Measurements from ENCODE around the gene ZNF66. TPM values are rescaled to one million over a fixed set of nuclear protein-coding genes. Genes with fewer than 3 reads are reported as not detected.
"Not testable (repeated sequence)": the region's sequence is repeated elsewhere in the genome, so short reads cannot be mapped to it uniquely, and the experiment has no call there.

Gene ZNF66
- total RNA-seq = 1.6 and 1.8 TPM in 2 replicates

DNA sequence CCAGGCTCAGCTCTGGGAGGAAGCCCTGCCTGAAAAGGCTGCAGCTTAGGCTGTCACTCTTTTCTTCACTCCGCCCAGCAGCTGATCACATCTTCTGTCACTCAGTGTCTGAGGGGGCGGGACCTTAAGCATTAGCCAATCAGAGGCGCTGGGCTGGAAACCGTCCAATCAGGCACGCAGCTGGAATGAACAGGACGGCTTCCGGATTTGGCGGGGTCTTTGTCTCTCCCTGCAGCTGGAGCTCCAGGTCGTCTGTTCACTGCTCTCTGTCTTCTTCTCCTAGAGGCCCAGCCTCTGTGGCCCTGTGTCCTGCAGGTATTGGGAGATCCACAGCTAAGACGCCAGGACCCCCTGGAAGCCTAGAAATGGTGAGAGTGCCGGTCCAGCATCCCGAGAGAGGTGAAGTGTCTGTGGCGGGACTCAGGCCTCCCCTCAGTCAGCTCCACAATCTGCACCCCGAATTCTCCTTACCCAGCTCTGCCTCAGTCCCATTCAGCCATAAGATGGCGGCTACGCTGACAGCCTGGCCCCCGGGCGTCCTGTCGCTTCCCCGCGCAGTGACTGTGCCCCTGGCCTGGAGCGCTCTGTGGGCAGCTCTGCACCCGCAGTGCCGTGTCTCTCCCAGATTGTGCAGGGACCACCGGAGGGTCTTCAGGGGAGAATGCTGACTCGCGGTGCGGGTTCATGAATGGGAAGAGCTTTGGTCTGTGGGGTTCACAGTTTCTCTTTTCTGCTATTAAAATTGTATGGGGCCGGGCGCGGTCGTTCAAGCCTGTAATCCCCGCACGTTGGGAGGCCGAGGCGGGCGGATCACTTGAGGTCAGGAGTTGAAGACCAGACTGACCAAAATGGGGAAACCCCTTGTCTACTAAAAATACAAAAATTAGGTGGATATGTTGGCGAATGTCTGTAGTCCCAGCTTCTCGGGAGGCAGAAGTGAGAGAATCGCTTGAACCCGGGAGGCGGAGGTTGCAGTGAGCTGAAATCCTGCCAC lies at the start of gene ZNF66:
ZNF66 (plus strand) TSS at position 222 of the 994 bp plus-strand sequence; CDS start at position 366, 144 bp downstream.
- DNase-seq (ENCODE audit: low read depth) (peak; percentile 92), FAIRE-seq (no peak)
- peak within 1 kb of the TSS; percentile 79 for H3K4me3 ChIP-seq (ENCODE audit: low read depth, low read length)
- no peaks in the 10 kb centered on the region for H3K36me3 ChIP-seq (ENCODE audit: control insufficient read depth, insufficient read depth, low read length)
- TF ChIP-seq, protein P1, sequence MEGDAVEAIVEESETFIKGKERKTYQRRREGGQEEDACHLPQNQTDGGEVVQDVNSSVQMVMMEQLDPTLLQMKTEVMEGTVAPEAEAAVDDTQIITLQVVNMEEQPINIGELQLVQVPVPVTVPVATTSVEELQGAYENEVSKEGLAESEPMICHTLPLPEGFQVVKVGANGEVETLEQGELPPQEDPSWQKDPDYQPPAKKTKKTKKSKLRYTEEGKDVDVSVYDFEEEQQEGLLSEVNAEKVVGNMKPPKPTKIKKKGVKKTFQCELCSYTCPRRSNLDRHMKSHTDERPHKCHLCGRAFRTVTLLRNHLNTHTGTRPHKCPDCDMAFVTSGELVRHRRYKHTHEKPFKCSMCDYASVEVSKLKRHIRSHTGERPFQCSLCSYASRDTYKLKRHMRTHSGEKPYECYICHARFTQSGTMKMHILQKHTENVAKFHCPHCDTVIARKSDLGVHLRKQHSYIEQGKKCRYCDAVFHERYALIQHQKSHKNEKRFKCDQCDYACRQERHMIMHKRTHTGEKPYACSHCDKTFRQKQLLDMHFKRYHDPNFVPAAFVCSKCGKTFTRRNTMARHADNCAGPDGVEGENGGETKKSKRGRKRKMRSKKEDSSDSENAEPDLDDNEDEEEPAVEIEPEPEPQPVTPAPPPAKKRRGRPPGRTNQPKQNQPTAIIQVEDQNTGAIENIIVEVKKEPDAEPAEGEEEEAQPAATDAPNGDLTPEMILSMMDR (IDR thresholded peaks at IDR 0.05; ENCODE audit: insufficient read depth, low read length, severe bottlenecking) = no peak
- H3K27me3 ChIP-seq (ENCODE audit: control insufficient read depth, insufficient read depth, low read length) = no peaks in the 10 kb centered on the region

DNA sequence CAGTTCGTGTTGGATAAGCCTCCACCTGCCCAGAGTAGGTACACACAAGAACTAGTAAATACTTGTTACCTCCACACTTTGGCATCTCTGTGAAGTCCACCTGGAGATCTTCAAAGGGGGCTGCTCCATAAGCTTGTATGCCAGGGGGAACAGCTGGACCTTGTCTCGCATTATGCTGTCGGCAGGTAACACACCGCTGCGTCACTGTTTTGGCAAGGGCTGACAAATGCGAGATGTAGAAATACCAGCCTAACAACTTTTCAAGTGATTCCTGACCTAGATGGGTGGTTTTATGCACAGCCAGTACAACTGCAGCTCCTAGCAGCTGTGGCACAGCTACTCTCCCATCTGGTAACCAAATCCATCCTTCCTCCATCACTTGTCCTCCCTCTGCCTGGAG lies 25.9 kb upstream of the ZNF66 start:
- FAIRE-seq; H3K27me3 ChIP-seq (ENCODE audit: control insufficient read depth, insufficient read depth, low read length); H3K36me3 ChIP-seq (ENCODE audit: control insufficient read depth, insufficient read depth, low read length): not testable (repeated sequence)
- peak overlapping the region; percentile 12 for H3K4me3 ChIP-seq (ENCODE audit: low read depth, low read length)
- DNase-seq (ENCODE audit: low read depth) = peak; percentile 42

DNA sequence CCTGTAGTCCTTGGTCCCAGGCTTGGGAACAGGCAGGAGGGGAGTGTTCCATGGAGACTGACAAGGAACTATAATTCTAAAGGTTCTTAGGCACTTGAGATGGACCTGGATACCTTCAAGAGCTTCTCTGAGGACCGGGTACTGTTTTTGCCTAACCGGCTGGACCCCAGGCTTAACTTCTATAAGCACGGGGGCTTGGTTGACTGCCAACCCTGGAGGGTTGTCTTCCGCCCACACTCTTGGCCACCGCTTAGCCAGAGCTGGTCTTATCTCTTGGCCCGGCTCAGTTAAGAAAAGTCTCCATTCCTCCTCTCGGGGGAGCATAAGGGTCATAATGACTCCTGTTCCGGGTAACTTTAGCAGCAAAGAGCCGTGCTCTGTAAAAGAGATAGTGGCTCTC lies 23.8 kb upstream of the ZNF66 start:
- not testable (repeated sequence) for FAIRE-seq; H3K27me3 ChIP-seq (ENCODE audit: control insufficient read depth, insufficient read depth, low read length); H3K36me3 ChIP-seq (ENCODE audit: control insufficient read depth, insufficient read depth, low read length); H3K4me3 ChIP-seq (ENCODE audit: low read depth, low read length); DNase-seq (ENCODE audit: low read depth)

DNA sequence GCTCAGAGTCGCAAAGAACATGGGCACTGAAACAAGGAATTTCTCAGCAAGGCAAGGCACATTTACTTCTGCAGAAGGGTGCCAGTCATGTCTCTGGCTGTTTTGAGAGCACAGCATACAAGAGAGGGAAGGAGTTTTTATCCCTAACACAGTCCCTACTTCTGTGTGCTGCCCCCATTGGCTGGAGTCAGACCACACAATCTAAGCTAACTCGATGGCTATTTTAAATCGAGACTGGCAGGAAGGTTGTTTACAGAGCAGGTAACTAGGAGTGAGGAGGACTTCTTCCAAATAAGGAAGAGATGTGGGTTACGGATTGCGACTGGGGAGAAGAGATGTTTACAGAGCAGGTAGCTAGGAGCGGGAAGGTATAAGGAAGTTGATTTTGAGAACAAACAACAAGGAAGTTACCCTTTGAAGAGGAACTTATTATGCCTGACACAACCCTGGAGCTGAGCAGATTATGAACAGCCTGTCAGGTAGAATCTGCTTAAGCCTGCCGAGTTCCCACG lies 6.8 kb upstream of the ZNF66 start:
- DNase-seq (ENCODE audit: low read depth); H3K27me3 ChIP-seq (ENCODE audit: control insufficient read depth, insufficient read depth, low read length); H3K36me3 ChIP-seq (ENCODE audit: control insufficient read depth, insufficient read depth, low read length); H3K4me3 ChIP-seq (ENCODE audit: low read depth, low read length): not testable (repeated sequence)
- FAIRE-seq = peak; percentile 75

DNA sequence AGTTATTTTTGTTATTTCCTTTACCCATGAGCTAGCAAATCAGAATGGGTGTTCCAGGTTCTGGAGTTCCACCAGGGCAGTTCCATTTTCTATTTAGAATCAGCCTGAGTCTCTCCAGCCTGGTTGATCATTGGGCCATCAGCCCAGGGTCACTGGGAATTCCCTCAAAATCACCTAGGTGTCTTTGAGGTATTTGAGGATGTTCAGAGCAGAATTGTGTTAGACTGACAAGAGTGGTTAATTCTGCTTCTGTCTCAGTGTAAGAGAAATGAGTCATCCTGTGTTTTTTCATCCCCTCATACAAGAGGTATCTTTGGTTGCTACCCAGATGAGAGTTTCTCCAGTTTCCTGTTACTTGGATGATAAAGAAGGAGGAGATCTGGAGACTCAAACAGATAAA lies 11.7 kb downstream of the ZNF66 start:
- Histone ChIP-seq H3K27me3 (ENCODE audit: control insufficient read depth, insufficient read depth, low read length) (no peaks in the 10 kb centered on the region), H3K36me3 (ENCODE audit: control insufficient read depth, insufficient read depth, low read length) (no peaks in the 10 kb centered on the region), H3K4me3 (ENCODE audit: low read depth, low read length) (no peak overlapping the region)
- FAIRE-seq (no peak), DNase-seq (ENCODE audit: low read depth) (no peak)
- TF ChIP-seq, protein P1 (IDR thresholded peaks at IDR 0.05; ENCODE audit: insufficient read depth, low read length, severe bottlenecking) = no peak

DNA sequence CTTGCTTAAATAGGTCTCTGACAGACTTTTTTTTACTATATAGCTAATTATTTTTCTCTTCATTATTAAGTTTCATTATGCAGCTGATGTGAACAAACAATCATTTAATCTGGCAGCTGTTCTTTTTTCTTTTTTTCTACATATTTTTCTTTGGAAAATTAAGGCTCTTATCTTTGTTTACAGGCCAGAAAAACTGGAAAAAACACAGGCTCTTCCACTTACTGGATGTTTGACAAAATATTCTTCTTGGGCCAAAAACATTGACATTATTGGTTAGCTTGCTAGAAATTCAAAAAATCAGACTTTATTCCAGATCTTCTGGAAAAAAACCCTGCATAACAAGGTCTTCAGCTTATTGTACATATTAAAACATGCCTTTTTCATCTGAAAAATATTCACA lies 15.7 kb downstream of the ZNF66 start:
- TF ChIP-seq, protein P1 (IDR thresholded peaks at IDR 0.05; ENCODE audit: insufficient read depth, low read length, severe bottlenecking) = no peak
- H3K27me3 ChIP-seq (ENCODE audit: control insufficient read depth, insufficient read depth, low read length) = no peaks in the 10 kb centered on the region
- no peaks in the 10 kb centered on the region for H3K36me3 ChIP-seq (ENCODE audit: control insufficient read depth, insufficient read depth, low read length)
- no peak overlapping the region for H3K4me3 ChIP-seq (ENCODE audit: low read depth, low read length)
- DNase-seq (ENCODE audit: low read depth) (no peak), FAIRE-seq (no peak)

DNA sequence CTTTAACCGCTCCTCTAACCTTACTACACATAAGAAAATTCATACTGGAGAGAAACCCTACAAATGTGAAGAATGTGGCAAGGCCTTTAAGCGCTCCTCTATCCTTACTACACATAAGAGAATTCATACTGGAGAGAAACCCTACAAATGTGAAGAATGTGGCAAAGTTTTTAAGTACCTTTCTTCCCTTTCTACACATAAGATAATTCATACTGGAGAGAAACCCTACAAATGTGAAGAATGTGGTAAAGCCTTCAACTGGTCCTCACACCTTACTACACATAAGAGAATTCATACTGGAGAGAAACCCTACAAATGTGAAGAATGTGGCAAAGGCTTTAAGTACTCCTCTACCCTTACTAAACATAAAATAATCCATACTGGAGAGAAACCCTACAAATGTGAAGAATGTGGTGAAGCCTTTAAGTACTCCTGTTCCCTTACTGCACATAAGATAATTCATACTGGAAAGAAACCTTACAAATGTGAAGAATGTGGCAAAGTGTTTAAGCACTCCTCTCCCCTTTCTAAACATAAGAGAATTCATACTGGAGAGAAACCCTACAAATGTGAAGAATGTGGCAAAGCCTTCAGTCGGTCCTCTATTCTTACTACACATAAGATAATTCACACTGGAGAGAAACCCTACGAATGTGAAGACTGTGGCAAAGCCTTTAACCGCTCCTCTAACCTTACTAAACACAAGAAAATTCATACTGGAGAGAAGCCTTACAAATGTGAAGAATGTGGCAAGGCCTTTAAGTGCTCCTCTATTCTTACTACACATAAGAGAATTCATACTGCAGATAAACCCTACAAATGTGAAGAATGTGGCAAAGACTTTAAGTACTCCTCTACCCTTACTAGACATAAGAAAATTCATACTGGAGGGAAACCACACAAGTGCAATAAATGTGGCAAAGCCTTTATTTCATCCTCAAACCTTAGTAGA lies 30.5 kb downstream of the ZNF66 start:
- H3K36me3 ChIP-seq (ENCODE audit: control insufficient read depth, insufficient read depth, low read length); H3K4me3 ChIP-seq (ENCODE audit: low read depth, low read length); FAIRE-seq; DNase-seq (ENCODE audit: low read depth); H3K27me3 ChIP-seq (ENCODE audit: control insufficient read depth, insufficient read depth, low read length): not testable (repeated sequence)
